DOHH2 (cell line): ENCODE results near the gene MYLIP.

ENCODE experiments used
- EZH2phosphoT487 ChIP-seq: fragments of 200-600 bp; sonication (generic); IDR thresholded peaks from 2 replicates; pipeline ENCODE4 v1.6.1; 2017; ENCODE audit warnings: borderline replicate concordance, mild to moderate bottlenecking, antibody characterized with exemption, low read length, moderate library complexity, mixed read lengths
- TF ChIP-seq, protein P1 (sequence below): fragments of 200-600 bp; sonication (generic); IDR thresholded peaks from one replicate; pipeline ENCODE4 v1.5.1; 2014; ENCODE audit warnings: antibody characterized with exemption, mild to moderate bottlenecking, low read depth, low read length; ENCODE audit not compliant: poor library complexity, severe bottlenecking

DNA sequence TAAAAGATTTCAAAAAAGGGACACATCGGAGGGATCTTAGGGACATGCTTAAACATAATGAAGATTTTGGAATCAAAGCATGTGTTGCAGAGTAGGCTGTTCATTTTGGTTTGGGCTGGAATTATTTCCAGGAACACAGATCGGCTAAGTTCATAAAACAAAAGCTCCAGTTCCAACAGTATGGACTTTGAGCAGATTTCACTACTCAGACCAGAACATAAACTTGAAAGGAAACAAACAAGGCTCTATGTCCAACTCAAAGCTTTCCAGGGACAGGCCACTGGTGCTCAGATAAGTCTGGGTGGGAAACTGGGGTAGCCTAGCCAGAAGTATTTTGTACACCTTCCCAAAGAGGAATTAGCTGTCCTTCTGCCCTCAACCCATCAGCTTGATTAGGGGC lies 58.3 kb downstream of the MYLIP start:
- TF ChIP-seq, protein P1, sequence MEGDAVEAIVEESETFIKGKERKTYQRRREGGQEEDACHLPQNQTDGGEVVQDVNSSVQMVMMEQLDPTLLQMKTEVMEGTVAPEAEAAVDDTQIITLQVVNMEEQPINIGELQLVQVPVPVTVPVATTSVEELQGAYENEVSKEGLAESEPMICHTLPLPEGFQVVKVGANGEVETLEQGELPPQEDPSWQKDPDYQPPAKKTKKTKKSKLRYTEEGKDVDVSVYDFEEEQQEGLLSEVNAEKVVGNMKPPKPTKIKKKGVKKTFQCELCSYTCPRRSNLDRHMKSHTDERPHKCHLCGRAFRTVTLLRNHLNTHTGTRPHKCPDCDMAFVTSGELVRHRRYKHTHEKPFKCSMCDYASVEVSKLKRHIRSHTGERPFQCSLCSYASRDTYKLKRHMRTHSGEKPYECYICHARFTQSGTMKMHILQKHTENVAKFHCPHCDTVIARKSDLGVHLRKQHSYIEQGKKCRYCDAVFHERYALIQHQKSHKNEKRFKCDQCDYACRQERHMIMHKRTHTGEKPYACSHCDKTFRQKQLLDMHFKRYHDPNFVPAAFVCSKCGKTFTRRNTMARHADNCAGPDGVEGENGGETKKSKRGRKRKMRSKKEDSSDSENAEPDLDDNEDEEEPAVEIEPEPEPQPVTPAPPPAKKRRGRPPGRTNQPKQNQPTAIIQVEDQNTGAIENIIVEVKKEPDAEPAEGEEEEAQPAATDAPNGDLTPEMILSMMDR: no peak
- TF ChIP-seq EZH2phosphoT487: no peak
